Esophagus squamous epithelium (tissue), 4 donors: Measurements from ENCODE around the gene SPECC1.

Experiments used
- POLR2A ChIP-seq, 4 donors: fragments of 450-650 bp; IDR thresholded peaks; one replicate each; pipeline ENCODE4 v1.6.1; 2017; ENCODE audit warnings: antibody characterized with exemption in 4 of 4, mild to moderate bottlenecking in 4 of 4, moderate library complexity in 3 of 4
- TF ChIP-seq, protein P1 (sequence below), 6 experiments: fragments of 450-650 bp in 4 of 6; fragments of 200-600 bp in 2 of 6; sonication (generic) in 2 of 6; IDR thresholded peaks; one replicate each; pipeline ENCODE4 v1.5.1; 2016 to 2019; ENCODE audit warnings: antibody characterized with exemption in 6 of 6, mild to moderate bottlenecking in 4 of 6, moderate library complexity in 4 of 6

- TF ChIP-seq, protein P1, sequence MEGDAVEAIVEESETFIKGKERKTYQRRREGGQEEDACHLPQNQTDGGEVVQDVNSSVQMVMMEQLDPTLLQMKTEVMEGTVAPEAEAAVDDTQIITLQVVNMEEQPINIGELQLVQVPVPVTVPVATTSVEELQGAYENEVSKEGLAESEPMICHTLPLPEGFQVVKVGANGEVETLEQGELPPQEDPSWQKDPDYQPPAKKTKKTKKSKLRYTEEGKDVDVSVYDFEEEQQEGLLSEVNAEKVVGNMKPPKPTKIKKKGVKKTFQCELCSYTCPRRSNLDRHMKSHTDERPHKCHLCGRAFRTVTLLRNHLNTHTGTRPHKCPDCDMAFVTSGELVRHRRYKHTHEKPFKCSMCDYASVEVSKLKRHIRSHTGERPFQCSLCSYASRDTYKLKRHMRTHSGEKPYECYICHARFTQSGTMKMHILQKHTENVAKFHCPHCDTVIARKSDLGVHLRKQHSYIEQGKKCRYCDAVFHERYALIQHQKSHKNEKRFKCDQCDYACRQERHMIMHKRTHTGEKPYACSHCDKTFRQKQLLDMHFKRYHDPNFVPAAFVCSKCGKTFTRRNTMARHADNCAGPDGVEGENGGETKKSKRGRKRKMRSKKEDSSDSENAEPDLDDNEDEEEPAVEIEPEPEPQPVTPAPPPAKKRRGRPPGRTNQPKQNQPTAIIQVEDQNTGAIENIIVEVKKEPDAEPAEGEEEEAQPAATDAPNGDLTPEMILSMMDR (IDR thresholded peaks at IDR 0.05), result no peak
- TF ChIP-seq POLR2A (IDR thresholded peaks at IDR 0.05), result no peak
Observed at GRCh38 chr17:20197272-20197926, 188.2 kb downstream of the SPECC1 start.
